Endodermal cell (in vitro differentiated cells): ENCODE data around the gene P4HA3. TPM values are rescaled to one million over a fixed set of nuclear protein-coding genes. Genes with fewer than 3 reads are reported as not detected.

Experiments
- DNase-seq: peaks from one replicate; pipeline ENCODE4 v3.0.0-alpha.2; 2017
- H3K27ac ChIP-seq: 2 replicates; pipeline ENCODE4 v1.5.1; 2013; ENCODE audit warnings: mild to moderate bottlenecking, low read depth, low read length, moderate library complexity
- H3K27me3 ChIP-seq: 2 replicates; pipeline ENCODE4 v1.6.1; 2013; ENCODE audit warnings: mild to moderate bottlenecking, low read length, moderate library complexity; ENCODE audit not compliant: insufficient read depth, control insufficient read depth, poor library complexity, severe bottlenecking
- H3K36me3 ChIP-seq: 2 replicates; pipeline ENCODE4 v1.7.0; 2013; ENCODE audit warnings: mild to moderate bottlenecking, low read length, moderate library complexity; ENCODE audit not compliant: control insufficient read depth, insufficient read depth
- H3K4me1 ChIP-seq: one replicate; pipeline ENCODE4 v1.7.0; 2013; ENCODE audit warnings: low read length; ENCODE audit not compliant: control insufficient read depth, insufficient read depth
- H3K4me3 ChIP-seq: 2 replicates; pipeline ENCODE4 v1.5.1; 2013; ENCODE audit warnings: mild to moderate bottlenecking, low read length, moderate library complexity
- H3K9ac ChIP-seq: 2 replicates; pipeline ENCODE4 v1.6.1; 2013; ENCODE audit warnings: mild to moderate bottlenecking, low read length, moderate library complexity; ENCODE audit not compliant: poor library complexity, severe bottlenecking; ENCODE audit errors: extremely low read depth
- H3K9me3 ChIP-seq: 2 replicates; pipeline ENCODE4 v1.6.1; 2013; ENCODE audit warnings: mild to moderate bottlenecking, low read length, moderate library complexity; ENCODE audit not compliant: control insufficient read depth
- H3K27ac Mint-ChIP-seq: 2 replicates; pipeline ENCODE4 v1.8.0; 2020; ENCODE audit warnings: mixed read lengths
- H3K27me3 Mint-ChIP-seq: 2 replicates; pipeline ENCODE4 v1.8.0; 2021; ENCODE audit warnings: mild to moderate bottlenecking, mixed read lengths; ENCODE audit not compliant: insufficient read depth
- H3K36me3 Mint-ChIP-seq: 2 replicates; pipeline ENCODE4 v1.8.0; 2020; ENCODE audit warnings: low read depth, mixed read lengths
- H3K4me1 Mint-ChIP-seq: 2 replicates; pipeline ENCODE4 v1.8.0; 2020; ENCODE audit warnings: mixed read lengths
- H3K4me3 Mint-ChIP-seq: 2 replicates; pipeline ENCODE4 v1.8.0; 2020; ENCODE audit warnings: mild to moderate bottlenecking, moderate library complexity, mixed read lengths
- H3K9me3 Mint-ChIP-seq: 2 replicates; pipeline ENCODE4 v1.8.0; 2020; ENCODE audit warnings: mild to moderate bottlenecking, mixed read lengths
- CTCF ChIP-seq: fragments of 200-600 bp; sonication (generic); conservative IDR thresholded peaks from 2 replicates; pipeline ENCODE4 v1.5.0; 2021; ENCODE audit warnings: antibody characterized with exemption, mild to moderate bottlenecking
- WGBS, 2 experiments: methylation state at CpG; one replicate each; pipeline versions ENCODE4 v1.1.5 to v1.1.7; 2013; ENCODE audit warnings: missing lambda C conversion rate in 2 of 2, mixed read lengths in 1 of 2; ENCODE audit not compliant: insufficient coverage in 1 of 2, insufficient read length in 1 of 2; 5-methylcytosine and 5-hydroxymethylcytosine counted together
- total RNA-seq, 2 donors: library from RNA; stranded (reverse); fragmentation: NEBNext Ultra II Directional in 1 of 2; extraction: Animal tissue kit (Norgen Biotek cat#: 25700) in 1 of 2; gene quantifications; 2 replicates in 1 of 2; 3 replicates in 1 of 2; pipeline ENCODE4 v1.2.1, GENCODE V29; 2021

P4HA3 gene
- total RNA-seq, 2 donors from 2014 or later = not detected

- H3K9ac ChIP-seq = no peak overlapping the region
- no peaks in the 10 kb centered on the region for H3K9me3 ChIP-seq
- peaks cover 2% of the 10 kb centered on the region for H3K9me3 Mint-ChIP-seq
- H3K27ac ChIP-seq = no peak overlapping the region
- H3K4me1 Mint-ChIP-seq = no peaks in the 10 kb centered on the region
- TF ChIP-seq CTCF = no peak
- WGBS, 2 experiments = 95% methylated on average over 2 of the region's 2 CpGs
- H3K4me3 ChIP-seq = no peak overlapping the region
- H3K27ac Mint-ChIP-seq = no peak overlapping the region
- H3K36me3 ChIP-seq = no peaks in the 10 kb centered on the region
- H3K4me3 Mint-ChIP-seq = no peak overlapping the region
- no peaks in the 10 kb centered on the region for H3K36me3 Mint-ChIP-seq
- H3K27me3 Mint-ChIP-seq = no peaks in the 10 kb centered on the region
- H3K4me1 ChIP-seq = no peaks in the 10 kb centered on the region
- DNase-seq = no peak
- no peaks in the 10 kb centered on the region for H3K27me3 ChIP-seq
These were observed 27.0 kb downstream of the P4HA3 start for GRCh38 chr11:74284466-74284865.

- H3K27ac Mint-ChIP-seq = no peak overlapping the region
- H3K4me1 Mint-ChIP-seq = no peaks in the 10 kb centered on the region
- no peaks in the 10 kb centered on the region for H3K27me3 Mint-ChIP-seq
- Histone ChIP-seq H3K36me3 (no peaks in the 10 kb centered on the region), H3K27ac (no peak overlapping the region), H3K27me3 (no peaks in the 10 kb centered on the region), H3K4me3 (no peak overlapping the region), H3K9me3 (no peaks in the 10 kb centered on the region), H3K9ac (no peak overlapping the region), H3K4me1 (no peaks in the 10 kb centered on the region)
- 96 to 97% methylated on average over 3 of the region's 3 CpGs for WGBS, 2 experiments
- H3K4me3 Mint-ChIP-seq = no peak overlapping the region
- H3K9me3 Mint-ChIP-seq = peaks cover 2% of the 10 kb centered on the region
- TF ChIP-seq CTCF = no peak
- no peak for DNase-seq
- no peaks in the 10 kb centered on the region for H3K36me3 Mint-ChIP-seq
These were observed 27.8 kb downstream of the P4HA3 start for GRCh38 chr11:74283580-74284180.

DNA sequence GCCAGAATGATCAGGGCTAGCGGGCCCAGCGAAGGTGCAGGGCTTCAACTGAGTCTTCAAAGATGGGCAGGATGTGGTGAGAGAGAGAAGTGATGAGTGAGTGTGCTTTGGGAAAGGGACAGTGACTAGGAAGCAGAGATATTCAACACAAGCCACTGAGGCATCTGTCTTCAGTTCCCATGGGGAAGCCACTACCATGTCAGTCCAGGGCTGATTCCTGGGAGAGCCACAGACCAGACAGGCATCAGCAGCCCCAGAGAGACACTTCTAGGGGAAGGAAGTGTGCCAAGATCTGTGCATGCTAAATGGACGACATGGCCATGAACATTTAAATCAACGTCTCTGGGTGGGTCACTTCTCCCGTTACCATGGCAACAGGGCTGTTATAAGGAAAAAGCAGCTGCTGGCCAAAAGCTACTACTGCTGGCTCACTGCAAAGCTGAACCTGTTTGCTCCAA lies 28.5 kb downstream of the P4HA3 start:
- H3K27ac Mint-ChIP-seq = no peak overlapping the region
- H3K27ac ChIP-seq = no peak overlapping the region
- DNase-seq = no peak
- no peak overlapping the region for H3K9ac ChIP-seq
- H3K4me3 ChIP-seq = no peak overlapping the region
- no peaks in the 10 kb centered on the region for H3K9me3 ChIP-seq
- H3K27me3 Mint-ChIP-seq = no peaks in the 10 kb centered on the region
- 83 to 91% methylated on average over 5 of the region's 5 CpGs for WGBS, 2 experiments
- TF ChIP-seq CTCF = no peak
- H3K4me1 ChIP-seq = no peaks in the 10 kb centered on the region
- H3K9me3 Mint-ChIP-seq = peaks cover 2% of the 10 kb centered on the region
- H3K27me3 ChIP-seq = no peaks in the 10 kb centered on the region
- H3K4me1 Mint-ChIP-seq = no peaks in the 10 kb centered on the region
- H3K4me3 Mint-ChIP-seq = no peak overlapping the region
- H3K36me3 ChIP-seq = no peaks in the 10 kb centered on the region
- H3K36me3 Mint-ChIP-seq = no peaks in the 10 kb centered on the region
